Posterior vena cava (tissue), 2 donors: ENCODE data around the gene SKAP2. TPM values are rescaled to one million over a fixed set of nuclear protein-coding genes. Genes with fewer than 3 reads are reported as not detected.
A peak's percentile ranks its signal among the peaks of the same experiment; 100 is the strongest.

Experiments
- DNase-seq: peaks from one replicate; pipeline ENCODE4 v3.0.0-alpha.2; 2020; ENCODE audit warnings: low spot score
- intact Hi-C, 2 donors: fragments of 100-400 bp; cut with DNase I; formaldehyde crosslinking; loops; one replicate each; pipeline versions ENCODE4 v1.14.1 to v1.14.2; 2022 to 2023
- total RNA-seq, 2 donors: library from RNA; stranded (reverse); fragmentation: NEBNext Ultra II Directional; extraction: Animal tissue kit (Norgen Biotek cat#: 25700); gene quantifications; one replicate each; pipeline ENCODE4 v1.2.1, GENCODE V29; 2021
- donor health status: DM: yes; HTN: yes; CAD: no.
- donor health status: DM: yes; HTN: yes; CAD: no.

Gene SKAP2
- total RNA-seq, 2 donors from 2014 or later, result 40.9 to 48.8 TPM

DNA sequence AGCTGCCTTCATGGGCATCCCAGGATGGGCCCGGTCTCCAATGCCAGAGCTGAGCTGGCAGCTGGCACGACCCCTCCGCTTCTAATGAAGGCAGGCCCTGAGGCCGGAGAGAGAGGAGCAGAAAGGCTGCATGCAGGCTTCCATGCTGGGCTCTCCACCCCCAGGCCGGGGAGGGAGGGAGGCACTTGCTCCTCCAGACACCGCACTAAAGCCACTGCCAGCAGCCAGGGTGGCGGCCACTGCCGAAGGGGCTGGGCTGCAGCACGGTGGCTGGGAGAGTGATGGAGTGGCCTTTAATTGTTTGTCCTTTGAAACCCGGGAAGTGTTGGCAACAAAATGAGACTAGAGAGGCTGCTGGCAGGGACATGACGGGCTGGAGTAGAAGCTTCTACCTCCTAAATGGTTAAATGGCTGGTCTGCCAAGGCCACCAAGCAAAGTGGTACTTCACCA is 236.5 kb downstream of the SKAP2 start:
- DNase-seq, result peak; percentile 75

DNA sequence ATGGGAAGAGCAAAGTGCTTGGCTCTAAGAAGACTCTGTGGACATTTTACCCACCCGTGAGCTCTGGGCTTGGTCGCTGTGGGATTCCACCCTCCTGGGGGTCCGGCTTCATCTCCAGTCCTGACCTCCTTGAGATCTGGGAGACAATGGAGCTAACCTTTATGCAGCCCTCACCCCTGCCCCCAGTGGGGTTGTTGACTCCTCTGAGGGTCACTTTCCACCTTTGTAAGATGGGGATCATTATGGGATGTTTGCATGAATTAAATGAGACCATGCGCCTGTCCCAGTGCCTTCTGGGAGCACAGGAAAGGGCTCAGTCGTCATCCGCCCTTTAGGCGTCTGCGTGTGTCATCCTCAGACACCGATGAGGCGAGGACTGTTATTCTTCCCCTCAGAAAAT is 237.2 kb downstream of the SKAP2 start:
- intact Hi-C loops, result no loop called here
- no peak for DNase-seq

More for the DNA sequence above, 236.5 kb downstream of the SKAP2 start:
- intact Hi-C loops, result no loop called here

DNA sequence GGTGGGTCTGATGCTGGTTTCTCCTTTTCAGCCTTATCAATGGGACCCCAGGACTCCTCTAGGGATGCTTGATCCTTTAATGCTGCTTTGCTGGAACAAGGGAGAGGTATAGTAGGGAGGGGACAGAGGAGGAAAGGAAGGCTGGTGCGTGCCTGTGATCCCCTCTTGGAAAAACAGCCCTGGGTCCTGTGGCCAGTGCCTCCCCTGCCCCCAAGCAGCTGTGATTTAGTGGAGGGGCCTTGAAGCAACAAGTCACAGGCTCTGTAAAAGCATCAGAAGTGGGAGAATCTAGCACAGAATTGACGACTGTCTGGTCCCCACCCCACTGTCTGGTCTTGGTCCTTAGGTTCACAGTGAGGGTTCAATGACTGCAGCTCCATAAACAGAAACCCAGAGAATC is 237.7 kb downstream of the SKAP2 start:
- no peak for DNase-seq
- intact Hi-C loops, result no loop called here

DNA sequence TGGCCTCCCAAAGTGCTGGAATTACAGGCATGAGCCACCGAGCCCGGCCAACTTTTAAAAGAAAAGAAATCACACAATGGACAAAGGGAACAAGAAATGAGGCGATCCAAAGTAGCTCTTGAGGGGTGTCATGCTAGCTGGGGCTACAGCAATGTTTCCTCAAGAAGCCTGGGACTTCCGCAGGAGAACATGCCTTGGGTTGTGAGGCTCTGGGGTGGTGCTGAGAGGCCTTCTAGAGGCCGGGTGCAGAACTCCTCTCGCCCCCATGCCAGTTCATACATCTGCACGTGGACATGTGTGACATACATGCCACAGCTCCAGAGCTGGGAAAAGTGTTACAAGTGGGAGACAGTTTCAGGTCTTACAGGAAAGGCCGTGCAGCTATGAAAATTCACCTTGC is 238.2 kb downstream of the SKAP2 start:
- DNase-seq, result no peak
- intact Hi-C loops, result no loop called here

DNA sequence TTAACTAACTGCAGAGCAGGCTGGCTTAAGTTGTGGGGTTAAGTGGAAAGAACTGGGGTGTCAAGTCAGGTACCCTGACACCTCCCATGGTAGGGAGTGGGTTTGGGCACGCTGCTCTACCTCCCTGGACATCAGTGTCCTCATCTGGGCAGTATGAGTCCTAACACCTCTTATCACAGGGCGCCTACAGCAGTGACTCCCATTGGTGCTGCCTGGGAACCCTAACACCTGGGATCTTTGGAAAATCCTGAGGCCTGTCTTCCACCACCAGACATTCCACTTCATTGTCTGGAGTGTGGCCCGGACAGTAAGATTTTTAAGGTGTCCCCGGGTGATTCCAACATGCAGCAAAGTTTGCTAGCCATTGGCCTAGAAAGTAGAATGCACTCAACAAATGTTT is 239.1 kb downstream of the SKAP2 start:
- intact Hi-C loops, result no loop called here
- no peak for DNase-seq

DNA sequence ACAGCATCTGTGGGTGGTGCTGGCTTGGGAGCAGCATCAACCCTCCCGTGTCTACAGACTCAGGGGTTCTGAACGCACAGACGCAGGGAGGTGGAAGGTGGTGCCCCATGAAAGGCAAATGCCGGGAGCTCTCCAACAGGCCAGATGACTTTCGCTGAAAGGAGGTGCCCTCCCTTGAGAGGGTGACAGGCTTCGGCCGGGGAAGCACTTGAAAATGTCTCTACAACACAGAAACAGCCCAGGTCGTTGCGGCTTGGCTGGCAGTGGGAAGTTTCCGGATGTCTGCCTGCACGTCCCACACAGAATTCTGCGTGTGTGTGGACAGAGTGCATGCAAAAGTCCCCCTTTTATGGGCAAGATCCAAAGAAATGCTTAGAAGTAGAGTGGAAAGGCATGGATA is 239.6 kb downstream of the SKAP2 start:
- peak; percentile 76 for DNase-seq
- intact Hi-C loops, result no loop called here

DNA sequence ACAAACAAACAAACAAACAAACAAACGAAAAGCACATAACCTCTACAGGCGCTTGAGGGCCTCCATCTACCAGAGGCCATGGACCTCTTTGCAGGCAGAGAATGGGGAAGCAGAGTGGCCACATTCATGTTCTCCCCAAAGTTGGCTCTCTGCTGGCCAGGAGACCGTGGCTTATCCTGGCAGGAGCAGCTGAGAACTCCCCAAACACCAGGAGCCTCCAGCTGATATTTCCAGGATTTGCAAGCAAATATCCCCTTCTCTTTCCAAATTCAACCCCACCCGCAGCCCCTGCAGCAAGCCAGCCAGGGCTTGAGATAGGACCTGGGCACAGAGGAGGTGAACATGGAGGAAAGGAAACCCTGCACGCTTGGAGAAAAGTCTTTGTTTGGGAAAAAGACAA is 240.0 kb downstream of the SKAP2 start:
- no peak for DNase-seq

DNA sequence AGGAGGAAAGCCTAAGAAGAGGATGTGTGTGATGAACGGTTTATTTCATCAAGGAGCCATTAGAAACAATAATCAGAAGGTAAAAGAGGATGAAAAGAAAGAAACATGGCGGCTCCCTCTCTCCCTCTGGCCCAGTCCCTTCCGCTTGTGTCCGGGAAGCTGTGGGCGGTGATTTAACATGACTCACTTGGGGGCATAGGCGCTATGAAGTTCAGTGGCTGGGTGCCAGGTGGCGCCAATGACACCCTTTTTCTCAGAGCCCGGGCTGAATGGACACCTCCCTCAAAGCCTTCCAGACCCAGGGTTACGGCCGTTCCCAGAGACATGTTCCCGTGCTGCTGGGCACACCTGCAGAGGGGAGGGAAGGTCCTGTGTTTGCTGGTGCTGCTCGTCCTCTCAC is 244.0 kb downstream of the SKAP2 start:
- intact Hi-C loops, result no loop called here
- peak; percentile 62 for DNase-seq

More for the DNA sequence above, 240.0 kb downstream of the SKAP2 start:
- intact Hi-C loops, result no loop called here

DNA sequence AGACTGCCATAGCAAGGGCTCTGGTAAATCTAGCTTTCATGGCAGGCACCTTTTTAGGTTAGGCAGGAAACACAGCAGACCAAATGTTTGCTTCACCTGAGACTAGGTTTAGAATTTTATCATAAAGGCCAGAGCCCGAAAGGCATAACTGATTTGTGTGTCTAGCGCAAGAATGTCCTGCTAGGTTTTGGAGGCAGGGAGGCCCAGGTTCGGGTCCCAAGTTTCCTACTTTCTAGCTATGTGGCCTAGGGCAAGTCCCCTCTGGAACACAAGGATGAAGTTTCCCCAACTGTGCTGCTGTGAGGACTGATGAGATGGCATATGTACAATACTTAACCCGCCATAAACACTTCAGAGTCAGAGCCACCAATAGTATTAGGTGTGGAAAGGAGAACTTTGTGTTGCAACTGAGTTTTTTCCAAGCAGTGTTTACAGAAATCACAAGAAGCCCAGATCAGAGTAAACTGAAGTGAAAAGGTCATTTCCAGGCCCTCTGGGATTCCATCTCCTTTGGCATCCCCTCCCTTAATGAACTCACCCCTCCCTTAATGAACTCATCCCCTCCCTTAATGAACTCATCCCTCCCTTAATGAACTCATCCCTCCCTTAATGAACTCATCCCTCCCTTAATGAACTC is 244.9 kb downstream of the SKAP2 start:
- intact Hi-C loops, result no loop called here
- no peak for DNase-seq

DNA sequence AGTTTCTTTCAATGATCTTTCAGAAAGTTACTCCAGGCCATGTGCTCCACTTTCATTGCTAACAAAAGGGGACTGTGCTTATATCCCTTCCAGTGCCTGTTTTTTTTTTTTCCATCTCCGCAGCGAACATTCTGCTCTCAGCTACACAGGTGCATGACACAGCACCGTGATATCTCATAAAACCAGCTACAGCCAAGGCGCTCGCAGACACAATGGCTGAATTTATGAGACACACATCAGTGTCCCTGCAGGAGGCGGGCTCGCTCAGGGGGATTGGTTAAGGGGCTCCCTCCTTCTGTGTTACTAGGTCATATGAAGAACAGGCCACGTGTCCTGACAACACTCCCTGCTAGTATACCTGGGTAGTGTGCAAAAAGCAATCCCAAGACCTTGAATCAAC is 245.5 kb downstream of the SKAP2 start:
- DNase-seq, result no peak
- intact Hi-C loops, result no loop called here

DNA sequence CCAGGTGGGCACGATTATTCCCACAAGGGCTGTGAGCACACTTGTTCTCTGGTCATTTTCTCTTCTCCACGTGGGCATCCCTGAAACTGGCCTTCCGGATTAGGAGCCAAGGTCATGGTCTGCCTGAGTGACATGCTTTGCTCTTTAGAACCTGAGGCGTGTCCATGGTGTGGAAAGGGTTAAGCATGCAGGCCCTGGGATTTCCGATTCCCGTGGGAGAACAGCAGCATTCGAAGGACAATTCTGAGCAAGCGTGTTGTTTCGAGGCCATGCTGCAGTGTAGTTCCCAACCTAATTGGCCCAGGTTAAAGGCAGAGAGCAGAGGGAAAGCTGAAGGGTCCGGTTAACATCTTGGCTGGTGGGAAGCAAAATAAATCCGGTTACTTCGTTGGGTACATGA is 245.9 kb downstream of the SKAP2 start:
- no peak for DNase-seq
- intact Hi-C loops, result no loop called here

Other genes starting within 250 kb of the SKAP2 start
- gene HOXA1, start 231.4 kb upstream of the SKAP2 start, total RNA-seq, result under 1 TPM; 0.71 to 0.97 TPM
- 1 to 10 TPM; 1.3 to 2.0 TPM for gene HOXA2, start 238.1 kb upstream of the SKAP2 start, total RNA-seq